Measurements from ENCODE around the gene ISYNA1. TPM values are rescaled to one million over a fixed set of nuclear protein-coding genes. Genes with fewer than 3 reads are reported as not detected.

The ISYNA1 gene
- total and polyA plus RNA-seq, 10 donors, result 31.7 to 82.3 (median 45.4) TPM

- TF ChIP-seq CTCF (IDR thresholded peaks at IDR 0.05 in 8 of 11, conservative IDR thresholded peaks at IDR 0.05 in 3 of 11), result no peak
- TF ChIP-seq POLR2A (IDR thresholded peaks at IDR 0.05), result no peak
- TF ChIP-seq POLR2AphosphoS5 (IDR thresholded peaks at IDR 0.05), result no peak
- Histone ChIP-seq H3K27ac (peak overlapping the region in 4 of 8 donors; percentile 8 to 83 (median 22)), H3K27me3 (replicated peaks in 1 of 7) (peaks cover 0 to 18% (median 0%) of the 10 kb centered on the region in 7 donors), H3K36me3 (peaks cover 0 to 46% (median 6%) of the 10 kb centered on the region in 6 donors), H3K4me3 (no peak overlapping the region), H3K9me3 (peaks cover 0 to 5% (median 0%) of the 10 kb centered on the region in 8 donors), H3K4me1 (peaks cover 34 to 100% (median 63%) of the 10 kb centered on the region in 6 donors)
- intact Hi-C loops (cut with DNase I; ENCODE audit: low total_unique reads), result no loop called here
- no peak for DNase-seq
- WGBS, 5 donors, result 79 to 97% (median 87%) methylated on average over 6 of the region's 6 CpGs
These were observed 47.6 kb downstream of the ISYNA1 start for GRCh38 chr19:18390065-18390907.

- H3K27me3 ChIP-seq (replicated peaks in 1 of 7), result peaks cover 0 to 24% (median 0%) of the 10 kb centered on the region in 7 donors
- intact Hi-C loops (cut with DNase I; ENCODE audit: low total_unique reads), result no loop called here
- peaks cover 0 to 5% (median 0%) of the 10 kb centered on the region in 8 donors for H3K9me3 ChIP-seq
- peaks cover 34 to 99% (median 60%) of the 10 kb centered on the region in 6 donors for H3K4me1 ChIP-seq
- no peak for DNase-seq
- peaks cover 0 to 40% (median 6%) of the 10 kb centered on the region in 6 donors for H3K36me3 ChIP-seq
- H3K4me3 ChIP-seq, result no peak overlapping the region
- peak overlapping the region in 4 of 8 donors; percentile 8 to 83 (median 54) for H3K27ac ChIP-seq
- TF ChIP-seq POLR2AphosphoS5 (IDR thresholded peaks at IDR 0.05), result no peak
- TF ChIP-seq POLR2A (IDR thresholded peaks at IDR 0.05), result no peak
- TF ChIP-seq CTCF (IDR thresholded peaks at IDR 0.05 in 8 of 11, conservative IDR thresholded peaks at IDR 0.05 in 3 of 11), result no peak
These were observed 48.2 kb downstream of the ISYNA1 start for GRCh38 chr19:18389726-18390064.

GRCh38 chr19:18388960-18389725 is 48.8 kb downstream of the ISYNA1 start:
- 77 to 87% (median 78%) methylated on average over 13 of the region's 13 CpGs for WGBS, 5 donors
- Histone ChIP-seq H3K9me3 (peaks cover 0 to 5% (median 0%) of the 10 kb centered on the region in 8 donors), H3K4me3 (peak overlapping the region in 7 of 8 donors; percentile 4 to 67 (median 33)), H3K36me3 (peaks cover 0 to 35% (median 6%) of the 10 kb centered on the region in 6 donors), H3K27ac (peak overlapping the region in 6 of 8 donors; percentile 58 to 83 (median 77)), H3K4me1 (peaks cover 34 to 93% (median 58%) of the 10 kb centered on the region in 6 donors), H3K27me3 (replicated peaks in 1 of 7) (peaks cover 0 to 30% (median 0%) of the 10 kb centered on the region in 7 donors)
- intact Hi-C loops (cut with DNase I; ENCODE audit: low total_unique reads), result no loop called here
- TF ChIP-seq CTCF (IDR thresholded peaks at IDR 0.05 in 8 of 11, conservative IDR thresholded peaks at IDR 0.05 in 3 of 11) (no peak), POLR2A (IDR thresholded peaks at IDR 0.05) (no peak), POLR2AphosphoS5 (IDR thresholded peaks at IDR 0.05) (no peak)
- DNase-seq, result no peak
